HG03342 (cell line): Measurements from ENCODE around the gene TMEM187.
A peak's percentile ranks its signal among the peaks of the same experiment; 100 is the strongest.
"Not testable (repeated sequence)": the region's sequence is repeated elsewhere in the genome, so short reads cannot be mapped to it uniquely, and the experiment has no call there.

Source experiments
- ATAC-seq: cut with Tn5 transposase; IDR thresholded peaks from one replicate; pipeline ENCODE4 v1.9.1; 2021; ENCODE audit warnings: mild to moderate bottlenecking, moderate library complexity; ENCODE audit not compliant: unreplicated experiment

TMEM187 gene

GRCh38 chrX:153993978-153994377 is 21.4 kb downstream of the TMEM187 start:
- no peak for ATAC-seq

- ATAC-seq: not testable (repeated sequence)
These were observed 21.8 kb downstream of the TMEM187 start for GRCh38 chrX:153994398-153994797.

- no peak for ATAC-seq
These were observed 22.9 kb downstream of the TMEM187 start for GRCh38 chrX:153995504-153995903.

GRCh38 chrX:153999359-154000037 is 26.9 kb downstream of the TMEM187 start:
- ATAC-seq: no peak

- no peak for ATAC-seq
These were observed 27.5 kb downstream of the TMEM187 start for GRCh38 chrX:154000051-154000450.

GRCh38 chrX:154002215-154002719 is 29.7 kb downstream of the TMEM187 start:
- no peak for ATAC-seq

- ATAC-seq: no peak
These were observed 31.8 kb downstream of the TMEM187 start for GRCh38 chrX:154004315-154004714.

GRCh38 chrX:154006947-154007346 is 34.4 kb downstream of the TMEM187 start:
- no peak for ATAC-seq

GRCh38 chrX:154008521-154008920 is 36.0 kb downstream of the TMEM187 start:
- peak; percentile 30 for ATAC-seq

GRCh38 chrX:154010330-154011087 is 38.0 kb downstream of the TMEM187 start:
- ATAC-seq: no peak

- ATAC-seq: no peak
These were observed 39.1 kb downstream of the TMEM187 start for GRCh38 chrX:154011376-154012335.

GRCh38 chrX:154012336-154012991 is 39.9 kb downstream of the TMEM187 start:
- ATAC-seq: no peak

- no peak for ATAC-seq
These were observed 40.5 kb downstream of the TMEM187 start for GRCh38 chrX:154013001-154013421.

- ATAC-seq: peak; percentile 55
These were observed 41.2 kb downstream of the TMEM187 start for GRCh38 chrX:154013614-154014360.

GRCh38 chrX:154014429-154015380 is 42.2 kb downstream of the TMEM187 start:
- no peak for ATAC-seq

- ATAC-seq: no peak
These were observed 43.2 kb downstream of the TMEM187 start for GRCh38 chrX:154015581-154016264.

GRCh38 chrX:154016366-154017076 is 44.0 kb downstream of the TMEM187 start:
- no peak for ATAC-seq
